Liver (tissue), 3 donors: ENCODE measurements around the gene SFXN3.

Experiments
- FOXA1 ChIP-seq: IDR thresholded peaks from 2 replicates; pipeline ENCODE4 v1.6.1; 2016; ENCODE audit warnings: antibody characterized with exemption
- FOXA2 ChIP-seq: IDR thresholded peaks from 2 replicates; pipeline ENCODE4 v1.6.1; 2016; ENCODE audit warnings: antibody characterized with exemption
- JUND ChIP-seq, 2 donors: IDR thresholded peaks; 2 replicates each; pipeline ENCODE4 v1.6.1; 2016; ENCODE audit warnings: antibody characterized with exemption in 2 of 2
- RAD21 ChIP-seq, 2 donors: IDR thresholded peaks; 2 replicates each; pipeline ENCODE4 v1.6.1; 2016; ENCODE audit warnings: antibody characterized with exemption in 2 of 2, mild to moderate bottlenecking in 2 of 2
- RXRA ChIP-seq, 2 donors: IDR thresholded peaks; 2 replicates each; pipeline ENCODE4 v1.6.1; 2017 to 2018; ENCODE audit warnings: antibody characterized with exemption in 2 of 2, mild to moderate bottlenecking in 1 of 2
- SP1 ChIP-seq: IDR thresholded peaks from 2 replicates; pipeline ENCODE4 v1.6.1; 2018; ENCODE audit warnings: antibody characterized with exemption, mild to moderate bottlenecking
- TAF1 ChIP-seq: conservative IDR thresholded peaks from 2 replicates; pipeline ENCODE4 v1.6.1; 2016; ENCODE audit warnings: antibody characterized with exemption, mild to moderate bottlenecking
- TF ChIP-seq, protein P1 (sequence below): fragments of 150-350 bp; IDR thresholded peaks from 2 replicates; pipeline ENCODE4 v1.5.1; 2017; ENCODE audit warnings: improper control_type of control experiment, low read depth, low read length; ENCODE audit not compliant: missing input control
- TF ChIP-seq, protein P2 (sequence below): IDR thresholded peaks from 2 replicates; pipeline ENCODE4 v1.6.1; 2016; ENCODE audit warnings: antibody characterized with exemption, mild to moderate bottlenecking
- TF ChIP-seq, protein P3 (sequence below): IDR thresholded peaks from 2 replicates; pipeline ENCODE4 v1.6.1; 2016; ENCODE audit warnings: antibody characterized with exemption
- donor health status: healthy.
- donor health status: healthy.

DNA sequence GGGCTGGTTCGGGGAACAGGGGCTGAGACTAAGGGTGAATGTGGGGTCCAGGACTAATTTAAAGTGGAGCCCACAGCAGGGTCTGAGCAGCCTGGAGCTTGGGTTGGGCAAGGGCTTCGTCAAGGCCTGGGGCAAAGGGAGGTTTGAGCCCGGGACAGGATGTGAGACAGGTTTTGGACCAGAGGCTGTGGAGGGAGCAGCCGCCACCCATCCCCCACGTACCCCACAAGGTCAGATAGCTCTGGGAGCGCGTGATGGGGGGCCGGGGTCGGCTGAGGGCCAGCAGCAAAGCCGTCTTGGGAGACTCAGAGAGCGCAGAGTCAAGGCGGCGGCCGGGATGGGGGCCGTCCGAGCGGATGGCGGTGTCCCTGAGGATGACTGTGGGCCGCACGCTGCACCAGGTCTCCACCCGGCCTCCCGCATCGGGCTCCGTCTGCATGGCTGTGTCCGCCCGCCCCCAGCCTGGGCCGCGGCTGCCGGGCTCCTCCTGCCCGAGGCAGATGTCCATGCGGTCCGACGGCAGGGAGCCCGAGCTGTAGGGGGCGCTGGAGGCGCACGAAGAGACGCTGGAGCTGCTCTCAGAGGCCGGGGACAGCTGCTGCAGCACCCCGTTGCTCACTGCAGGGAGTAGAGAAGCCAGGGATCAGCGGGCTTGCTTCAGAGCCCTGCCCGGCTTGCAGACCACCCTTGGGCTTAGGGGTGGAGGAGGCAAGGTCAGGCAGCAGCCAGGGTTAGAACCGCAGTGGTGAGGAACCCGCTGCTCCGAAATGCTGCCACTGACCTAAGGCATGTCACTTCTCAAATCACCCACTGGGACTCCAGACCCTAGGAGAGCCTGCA, 12.2 kb upstream of the SFXN3 start:
- TF ChIP-seq, protein P1, sequence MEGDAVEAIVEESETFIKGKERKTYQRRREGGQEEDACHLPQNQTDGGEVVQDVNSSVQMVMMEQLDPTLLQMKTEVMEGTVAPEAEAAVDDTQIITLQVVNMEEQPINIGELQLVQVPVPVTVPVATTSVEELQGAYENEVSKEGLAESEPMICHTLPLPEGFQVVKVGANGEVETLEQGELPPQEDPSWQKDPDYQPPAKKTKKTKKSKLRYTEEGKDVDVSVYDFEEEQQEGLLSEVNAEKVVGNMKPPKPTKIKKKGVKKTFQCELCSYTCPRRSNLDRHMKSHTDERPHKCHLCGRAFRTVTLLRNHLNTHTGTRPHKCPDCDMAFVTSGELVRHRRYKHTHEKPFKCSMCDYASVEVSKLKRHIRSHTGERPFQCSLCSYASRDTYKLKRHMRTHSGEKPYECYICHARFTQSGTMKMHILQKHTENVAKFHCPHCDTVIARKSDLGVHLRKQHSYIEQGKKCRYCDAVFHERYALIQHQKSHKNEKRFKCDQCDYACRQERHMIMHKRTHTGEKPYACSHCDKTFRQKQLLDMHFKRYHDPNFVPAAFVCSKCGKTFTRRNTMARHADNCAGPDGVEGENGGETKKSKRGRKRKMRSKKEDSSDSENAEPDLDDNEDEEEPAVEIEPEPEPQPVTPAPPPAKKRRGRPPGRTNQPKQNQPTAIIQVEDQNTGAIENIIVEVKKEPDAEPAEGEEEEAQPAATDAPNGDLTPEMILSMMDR, result peak; percentile 41
- no peak for TF ChIP-seq JUND (IDR thresholded peaks at IDR 0.05)
- no peak for TF ChIP-seq SP1
- TF ChIP-seq, protein P2, sequence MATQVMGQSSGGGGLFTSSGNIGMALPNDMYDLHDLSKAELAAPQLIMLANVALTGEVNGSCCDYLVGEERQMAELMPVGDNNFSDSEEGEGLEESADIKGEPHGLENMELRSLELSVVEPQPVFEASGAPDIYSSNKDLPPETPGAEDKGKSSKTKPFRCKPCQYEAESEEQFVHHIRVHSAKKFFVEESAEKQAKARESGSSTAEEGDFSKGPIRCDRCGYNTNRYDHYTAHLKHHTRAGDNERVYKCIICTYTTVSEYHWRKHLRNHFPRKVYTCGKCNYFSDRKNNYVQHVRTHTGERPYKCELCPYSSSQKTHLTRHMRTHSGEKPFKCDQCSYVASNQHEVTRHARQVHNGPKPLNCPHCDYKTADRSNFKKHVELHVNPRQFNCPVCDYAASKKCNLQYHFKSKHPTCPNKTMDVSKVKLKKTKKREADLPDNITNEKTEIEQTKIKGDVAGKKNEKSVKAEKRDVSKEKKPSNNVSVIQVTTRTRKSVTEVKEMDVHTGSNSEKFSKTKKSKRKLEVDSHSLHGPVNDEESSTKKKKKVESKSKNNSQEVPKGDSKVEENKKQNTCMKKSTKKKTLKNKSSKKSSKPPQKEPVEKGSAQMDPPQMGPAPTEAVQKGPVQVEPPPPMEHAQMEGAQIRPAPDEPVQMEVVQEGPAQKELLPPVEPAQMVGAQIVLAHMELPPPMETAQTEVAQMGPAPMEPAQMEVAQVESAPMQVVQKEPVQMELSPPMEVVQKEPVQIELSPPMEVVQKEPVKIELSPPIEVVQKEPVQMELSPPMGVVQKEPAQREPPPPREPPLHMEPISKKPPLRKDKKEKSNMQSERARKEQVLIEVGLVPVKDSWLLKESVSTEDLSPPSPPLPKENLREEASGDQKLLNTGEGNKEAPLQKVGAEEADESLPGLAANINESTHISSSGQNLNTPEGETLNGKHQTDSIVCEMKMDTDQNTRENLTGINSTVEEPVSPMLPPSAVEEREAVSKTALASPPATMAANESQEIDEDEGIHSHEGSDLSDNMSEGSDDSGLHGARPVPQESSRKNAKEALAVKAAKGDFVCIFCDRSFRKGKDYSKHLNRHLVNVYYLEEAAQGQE, result no peak
- no peak for TF ChIP-seq FOXA1
- peak; percentile 57 to 73 for TF ChIP-seq RAD21 (IDR thresholded peaks at IDR 0.05)
- TF ChIP-seq RXRA (IDR thresholded peaks at IDR 0.05), result no peak
- TF ChIP-seq, protein P3, sequence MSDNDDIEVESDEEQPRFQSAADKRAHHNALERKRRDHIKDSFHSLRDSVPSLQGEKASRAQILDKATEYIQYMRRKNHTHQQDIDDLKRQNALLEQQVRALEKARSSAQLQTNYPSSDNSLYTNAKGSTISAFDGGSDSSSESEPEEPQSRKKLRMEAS, result no peak
- no peak for TF ChIP-seq TAF1
- TF ChIP-seq FOXA2, result no peak
